Thyroid gland (tissue), 4 donors: Measurements from ENCODE around the gene VCAN. TPM values are rescaled to one million over a fixed set of nuclear protein-coding genes. Genes with fewer than 3 reads are reported as not detected.

Experiments used
- DNase-seq, 2 donors: peaks; one replicate each; pipeline ENCODE4 v3.0.0-alpha.2; 2019
- H3K27ac ChIP-seq, 3 donors: fragments of 200-600 bp; sonication (generic); 1 replicate in 2 of 3; 2 replicates in 1 of 3; pipeline ENCODE4 v1.5.1; 2016 to 2019; ENCODE audit warnings: mild to moderate bottlenecking in 1 of 3, moderate library complexity in 1 of 3
- H3K27me3 ChIP-seq: fragments of 200-600 bp; sonication (generic); one replicate; pipeline ENCODE4 v1.5.1; 2019
- H3K36me3 ChIP-seq, 2 donors: fragments of 200-600 bp; sonication (generic); one replicate each; pipeline ENCODE4 v1.5.1; 2016 to 2019
- H3K4me1 ChIP-seq, 2 donors: fragments of 200-600 bp; sonication (generic); one replicate each; pipeline ENCODE4 v1.5.1; 2017 to 2019
- H3K4me3 ChIP-seq, 3 donors: fragments of 200-600 bp; sonication (generic); replicated peaks in 1 of 3; 1 replicate in 2 of 3; 2 replicates in 1 of 3; pipeline ENCODE4 v1.5.1; 2016; ENCODE audit warnings: mild to moderate bottlenecking in 1 of 3
- H3K9me3 ChIP-seq: fragments of 200-600 bp; sonication (generic); one replicate; pipeline ENCODE4 v1.5.1; 2017
- CTCF ChIP-seq, 6 experiments: fragments of 200-600 bp in 3 of 6; fragments of 450-650 bp in 3 of 6; sonication (generic) in 3 of 6; IDR thresholded peaks; one replicate each; pipeline ENCODE4 v1.5.1; 2016 to 2019; ENCODE audit warnings: antibody characterized with exemption in 6 of 6, mild to moderate bottlenecking in 2 of 6, inconsistent platforms in 1 of 6, moderate library complexity in 1 of 6
- POLR2A ChIP-seq, 2 donors: fragments of 450-650 bp; IDR thresholded peaks; one replicate each; pipeline ENCODE4 v1.6.1; 2017; ENCODE audit warnings: antibody characterized with exemption in 2 of 2, mild to moderate bottlenecking in 2 of 2, moderate library complexity in 1 of 2
- WGBS, 2 donors: methylation state at CpG; one replicate each; pipeline ENCODE4 v1.1.5; 2017; 5-methylcytosine and 5-hydroxymethylcytosine counted together
- intact Hi-C: fragments of 100-400 bp; cut with DNase I; formaldehyde crosslinking; loops from one replicate; pipeline ENCODE4 v1.15.1; 2023
- total RNA-seq, 4 donors: library from RNA; depleted of rRNA; stranded (reverse); fragments of >200 nt; gene quantifications; one replicate each; pipeline ENCODE4 v1.2.3, GENCODE V29; 2016

Gene VCAN
- total RNA-seq, 4 donors from 2014 or later: 9.7 to 50.1 (median 33.1) TPM

GRCh38 chr5:83472508-83473345 lies 1.2 kb downstream of the VCAN start:
- Histone ChIP-seq H3K27ac (peak overlapping the region in 1 of 3 donors; percentile 42), H3K9me3 (no peaks in the 10 kb centered on the region), H3K4me3 (peak overlapping the region in 1 of 3 donors; percentile 29), H3K4me1 (peaks cover 10 to 40% of the 10 kb centered on the region in 2 donors), H3K27me3 (peaks cover 37% of the 10 kb centered on the region), H3K36me3 (no peaks in the 10 kb centered on the region)
- WGBS, 2 donors: 1 to 4% methylated on average over 34 to 42 of the region's 54 CpGs
- intact Hi-C loops: no loop called here
- TF ChIP-seq POLR2A (IDR thresholded peaks at IDR 0.05): no peak
- TF ChIP-seq CTCF (IDR thresholded peaks at IDR 0.05): no peak
- DNase-seq: peak; percentile 12 to 16

GRCh38 chr5:83473346-83474160 lies 2.0 kb downstream of the VCAN start:
- H3K9me3 ChIP-seq: no peaks in the 10 kb centered on the region
- WGBS, 2 donors: 1 to 3% methylated on average over 39 to 40 of the region's 42 CpGs
- H3K4me1 ChIP-seq: peaks cover 10 to 40% of the 10 kb centered on the region in 2 donors
- H3K27ac ChIP-seq: peak overlapping the region in 2 of 3 donors; percentile 7 to 42
- TF ChIP-seq POLR2A (IDR thresholded peaks at IDR 0.05): no peak
- peak in 4 of 6 experiments; percentile 38 to 58 (median 47) for TF ChIP-seq CTCF (IDR thresholded peaks at IDR 0.05)
- H3K4me3 ChIP-seq: peak overlapping the region in 2 of 3 donors; percentile 2 to 29
- peaks cover 37% of the 10 kb centered on the region for H3K27me3 ChIP-seq
- DNase-seq: peak; percentile 54 to 57
- H3K36me3 ChIP-seq: no peaks in the 10 kb centered on the region
- intact Hi-C loops: no loop called here

DNA sequence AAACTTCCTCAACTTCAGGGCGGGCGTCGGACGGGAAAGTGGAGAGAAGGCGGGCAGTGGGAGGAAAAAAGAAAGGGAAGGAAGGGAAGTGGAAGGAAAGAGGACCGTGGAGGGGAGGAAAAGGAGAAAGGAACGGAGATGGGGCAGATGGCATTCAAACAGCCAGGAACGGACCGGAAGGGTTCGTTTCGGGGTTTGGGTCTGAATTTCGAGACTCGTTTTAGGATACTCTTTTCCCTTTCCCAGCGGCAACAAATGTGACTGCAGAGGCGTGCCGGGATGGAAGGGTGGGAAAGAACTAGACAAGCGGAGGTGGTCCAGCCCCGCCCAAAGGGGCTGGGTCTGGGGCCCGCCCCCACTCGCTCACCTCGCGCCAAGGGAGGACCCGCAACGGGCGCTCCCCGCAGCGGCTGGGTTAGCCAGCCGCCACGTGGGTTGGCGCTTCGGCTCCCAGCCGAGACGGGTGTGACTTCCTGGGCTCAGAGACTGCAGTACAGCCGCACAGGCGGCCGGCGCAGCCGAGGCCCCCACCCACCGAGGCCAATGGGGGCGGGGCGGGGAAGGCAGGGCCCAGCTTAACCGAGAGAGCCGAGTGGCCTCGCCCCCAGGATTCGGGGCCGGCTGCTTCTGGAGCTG lies 2.7 kb downstream of the VCAN start:
- no peaks in the 10 kb centered on the region for H3K9me3 ChIP-seq
- H3K27me3 ChIP-seq: peaks cover 37% of the 10 kb centered on the region
- peak in 1 of 2 donors; percentile 7 for TF ChIP-seq POLR2A (IDR thresholded peaks at IDR 0.05)
- no peak for TF ChIP-seq CTCF (IDR thresholded peaks at IDR 0.05)
- intact Hi-C loops: no loop called here
- H3K27ac ChIP-seq: peak overlapping the region in 2 of 3 donors; percentile 7 to 42
- no peaks in the 10 kb centered on the region for H3K36me3 ChIP-seq
- peak; percentile 38 to 43 for DNase-seq
- peaks cover 10 to 40% of the 10 kb centered on the region in 2 donors for H3K4me1 ChIP-seq
- 1 to 3% methylated on average over 29 to 38 of the region's 46 CpGs for WGBS, 2 donors
- H3K4me3 ChIP-seq: peak overlapping the region in 2 of 3 donors; percentile 2 to 29

DNA sequence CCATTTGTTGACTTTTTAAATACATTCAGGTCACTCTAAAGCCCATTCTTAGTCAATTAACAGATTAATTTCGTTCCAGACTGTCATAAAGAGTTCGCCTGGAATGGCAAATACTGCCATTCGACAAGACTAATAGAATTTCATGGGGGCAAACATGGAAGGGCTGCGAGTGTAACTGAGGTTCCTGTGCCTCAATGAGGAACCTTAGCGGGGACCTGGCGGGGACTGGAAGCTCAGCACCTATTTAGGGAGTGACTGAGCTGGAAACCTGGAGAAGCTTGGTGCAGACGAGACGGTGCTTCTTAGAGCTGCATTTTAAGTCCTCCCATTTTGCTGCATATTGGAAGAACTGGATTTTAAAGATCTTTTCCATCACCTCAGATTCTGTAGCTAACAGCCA lies 3.4 kb downstream of the VCAN start:
- Histone ChIP-seq H3K4me1 (peaks cover 10 to 40% of the 10 kb centered on the region in 2 donors), H3K27ac (peak overlapping the region in 1 of 3 donors; percentile 42), H3K4me3 (no peak overlapping the region), H3K27me3 (peaks cover 37% of the 10 kb centered on the region), H3K36me3 (no peaks in the 10 kb centered on the region), H3K9me3 (no peaks in the 10 kb centered on the region)
- WGBS, 2 donors: 24 to 27% methylated on average over 8 of the region's 8 CpGs
- intact Hi-C loops: no loop called here
- DNase-seq: no peak
- no peak for TF ChIP-seq CTCF (IDR thresholded peaks at IDR 0.05)
